ENCODE data around the gene BLM.

DNA sequence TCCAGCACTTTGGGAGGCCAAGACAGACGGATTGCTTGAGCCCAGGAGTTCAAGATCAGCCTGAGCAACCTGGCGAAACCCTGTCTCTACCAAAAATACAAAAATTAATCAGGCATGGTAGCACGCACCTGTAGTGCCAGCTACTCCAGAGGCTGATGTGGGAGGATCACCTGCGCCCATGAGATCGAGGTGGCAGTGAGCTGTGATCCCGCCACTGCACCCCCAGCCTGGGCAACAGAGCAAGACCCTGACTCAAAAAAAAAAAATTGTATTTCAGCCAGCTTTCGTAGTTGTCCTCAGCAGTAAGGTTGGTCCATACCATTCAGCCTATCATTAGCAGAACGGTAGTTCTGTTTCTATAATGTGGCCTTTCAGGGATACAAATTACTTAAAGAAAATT is 84.7 kb downstream of the BLM start:
- TF ChIP-seq, protein P1, sequence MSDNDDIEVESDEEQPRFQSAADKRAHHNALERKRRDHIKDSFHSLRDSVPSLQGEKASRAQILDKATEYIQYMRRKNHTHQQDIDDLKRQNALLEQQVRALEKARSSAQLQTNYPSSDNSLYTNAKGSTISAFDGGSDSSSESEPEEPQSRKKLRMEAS (IDR thresholded peaks at IDR 0.05; ENCODE audit: low read depth, low read length) = no peak
- TF ChIP-seq, protein P2, sequence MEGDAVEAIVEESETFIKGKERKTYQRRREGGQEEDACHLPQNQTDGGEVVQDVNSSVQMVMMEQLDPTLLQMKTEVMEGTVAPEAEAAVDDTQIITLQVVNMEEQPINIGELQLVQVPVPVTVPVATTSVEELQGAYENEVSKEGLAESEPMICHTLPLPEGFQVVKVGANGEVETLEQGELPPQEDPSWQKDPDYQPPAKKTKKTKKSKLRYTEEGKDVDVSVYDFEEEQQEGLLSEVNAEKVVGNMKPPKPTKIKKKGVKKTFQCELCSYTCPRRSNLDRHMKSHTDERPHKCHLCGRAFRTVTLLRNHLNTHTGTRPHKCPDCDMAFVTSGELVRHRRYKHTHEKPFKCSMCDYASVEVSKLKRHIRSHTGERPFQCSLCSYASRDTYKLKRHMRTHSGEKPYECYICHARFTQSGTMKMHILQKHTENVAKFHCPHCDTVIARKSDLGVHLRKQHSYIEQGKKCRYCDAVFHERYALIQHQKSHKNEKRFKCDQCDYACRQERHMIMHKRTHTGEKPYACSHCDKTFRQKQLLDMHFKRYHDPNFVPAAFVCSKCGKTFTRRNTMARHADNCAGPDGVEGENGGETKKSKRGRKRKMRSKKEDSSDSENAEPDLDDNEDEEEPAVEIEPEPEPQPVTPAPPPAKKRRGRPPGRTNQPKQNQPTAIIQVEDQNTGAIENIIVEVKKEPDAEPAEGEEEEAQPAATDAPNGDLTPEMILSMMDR (IDR thresholded peaks at IDR 0.05; ENCODE audit: low read depth, low read length) = no peak
- no peak for TF ChIP-seq POLR2A (IDR thresholded peaks at IDR 0.05; ENCODE audit: extremely low read depth, insufficient read length)
- no peak for TF ChIP-seq MYC (IDR thresholded peaks at IDR 0.05; ENCODE audit: low read depth, low read length)

All from NB4 (cell line).